OCI-LY7 (cell line): Measurements from ENCODE around the gene MAEA. TPM values are rescaled to one million over a fixed set of nuclear protein-coding genes. Genes with fewer than 3 reads are reported as not detected.

ENCODE experiments used
- BruUV-seq: library from RNA; stranded (reverse); fragments of 400-500 nt; replicated peaks from 2 replicates; lab custom pipeline; 2021; lab: Mats Ljungman, UMichigan
- CTCF ChIA-PET: fragments of 300-600 bp; sonication (Branson Sonifier 250); formaldehyde crosslinking; loops from one replicate; lab custom pipeline; 2022; ENCODE audit warnings: antibody characterized with exemption; ENCODE audit not compliant: unreplicated experiment; lab: Charles Lee
- POLR2A ChIA-PET: fragments of 300-600 bp; sonication (Branson Sonifier 250); formaldehyde crosslinking; loops from one replicate; lab custom pipeline; 2022; ENCODE audit warnings: antibody characterized with exemption; lab: Charles Lee
- DNase-seq: peaks from one replicate; pipeline ENCODE4 v3.0.0-alpha.2; 2015; ENCODE audit warnings: low spot score
- H2AFZ ChIP-seq: fragments of 200-600 bp; sonication (generic), shearing (Covaris generic); 2 replicates; pipeline ENCODE4 v1.6.1; 2014; ENCODE audit warnings: mild to moderate bottlenecking, antibody characterized with exemption, low read length, moderate library complexity
- H3K27ac ChIP-seq: fragments of 200-600 bp; sonication (generic); 2 replicates; pipeline ENCODE4 v1.5.1; 2014; ENCODE audit warnings: mixed run types, low read depth, mild to moderate bottlenecking, moderate library complexity, low read length, inconsistent platforms; ENCODE audit not compliant: poor library complexity, severe bottlenecking
- H3K36me3 ChIP-seq: fragments of 200-600 bp; sonication (generic); 2 replicates; pipeline ENCODE4 v1.6.1; 2014; ENCODE audit warnings: mild to moderate bottlenecking, antibody characterized with exemption, low read length, moderate library complexity, mixed read lengths; ENCODE audit not compliant: insufficient read depth
- H3K4me1 ChIP-seq: fragments of 200-600 bp; sonication (generic); 2 replicates; pipeline ENCODE4 v1.5.1; 2014; ENCODE audit warnings: mild to moderate bottlenecking, low read length; ENCODE audit not compliant: insufficient read depth, poor library complexity, severe bottlenecking
- H3K4me2 ChIP-seq: fragments of 200-600 bp; sonication (generic); 2 replicates; pipeline ENCODE4 v1.6.1; 2014; ENCODE audit warnings: mild to moderate bottlenecking, low read length
- H3K4me3 ChIP-seq: fragments of 200-600 bp; sonication (generic); 2 replicates; pipeline ENCODE4 v1.5.1; 2014; ENCODE audit warnings: mild to moderate bottlenecking, low read depth, low read length; ENCODE audit not compliant: poor library complexity, severe bottlenecking
- H3K79me2 ChIP-seq: fragments of 200-600 bp; sonication (generic); 2 replicates; pipeline ENCODE4 v1.6.1; 2016; ENCODE audit warnings: low read depth, mild to moderate bottlenecking, low read length, moderate library complexity, mixed read lengths; ENCODE audit not compliant: insufficient read depth
- H3K9me2 ChIP-seq: fragments of 200-600 bp; sonication (generic); 2 replicates; pipeline ENCODE4 v1.6.1; 2016; ENCODE audit warnings: mild to moderate bottlenecking, low read length, mixed read lengths; ENCODE audit not compliant: insufficient read depth
- H3K9me3 ChIP-seq: fragments of 200-600 bp; sonication (generic); 2 replicates; pipeline ENCODE4 v1.6.1; 2014; ENCODE audit warnings: mild to moderate bottlenecking, mixed run types, low read length, mixed read lengths
- H4K20me1 ChIP-seq: fragments of 200-600 bp; sonication (generic); 2 replicates; pipeline ENCODE4 v1.6.1; 2014; ENCODE audit warnings: mild to moderate bottlenecking, antibody characterized with exemption, low read length, moderate library complexity, mixed read lengths; ENCODE audit not compliant: insufficient read depth
- CTCF ChIP-seq: fragments of 200-600 bp; sonication (generic); conservative IDR thresholded peaks from 2 replicates; pipeline ENCODE4 v1.5.1; 2014; ENCODE audit warnings: mild to moderate bottlenecking, antibody characterized with exemption, low read length, moderate library complexity, mixed read lengths
- EZH2phosphoT487 ChIP-seq: fragments of 200-600 bp; sonication (generic); IDR thresholded peaks from 2 replicates; pipeline ENCODE4 v1.6.1; 2018; ENCODE audit warnings: low read depth, borderline replicate concordance, mild to moderate bottlenecking, mixed run types, antibody characterized with exemption, low read length, moderate library complexity, mixed read lengths
- intact Hi-C: fragments of 100-400 bp; cut with micrococcal nuclease; formaldehyde crosslinking; loops from one replicate; pipeline ENCODE4 v1.10.0; 2022; ENCODE audit not compliant: unreplicated experiment
- total RNA-seq, 2 experiments: library from RNA; depleted of rRNA in 1 of 2; stranded (reverse); fragments of >200 nt in 1 of 2; shearing (Covaris generic) in 1 of 2; gene quantifications; 2 replicates each; pipeline ENCODE4 v1.2.3, GENCODE V29; 2014 to 2022

Gene MAEA
- total RNA-seq, 2 experiments from 2014 or later = 53.2 to 59.3 TPM

- H3K27ac ChIP-seq = no peak overlapping the region
- H3K4me2 ChIP-seq = no peak overlapping the region
- DNase-seq = no peak
- no peaks in the 10 kb centered on the region for H3K9me3 ChIP-seq
- no peaks in the 10 kb centered on the region for H3K79me2 ChIP-seq
- H4K20me1 ChIP-seq = no peaks in the 10 kb centered on the region
- ChIA-PET CTCF (no interaction called here), POLR2A (no interaction called here)
- no peaks in the 10 kb centered on the region for H3K9me2 ChIP-seq
- no peak overlapping the region for H2AFZ ChIP-seq
- BruUV-seq = no TSS peak
- intact Hi-C loops = no loop called here
- H3K4me3 ChIP-seq = no peak overlapping the region
- TF ChIP-seq CTCF = no peak
- no peak for TF ChIP-seq EZH2phosphoT487
- no peaks in the 10 kb centered on the region for H3K4me1 ChIP-seq
- H3K36me3 ChIP-seq = peaks cover 11% of the 10 kb centered on the region
These were observed 73.8 kb downstream of the MAEA start for GRCh38 chr4:1363513-1363912.

DNA sequence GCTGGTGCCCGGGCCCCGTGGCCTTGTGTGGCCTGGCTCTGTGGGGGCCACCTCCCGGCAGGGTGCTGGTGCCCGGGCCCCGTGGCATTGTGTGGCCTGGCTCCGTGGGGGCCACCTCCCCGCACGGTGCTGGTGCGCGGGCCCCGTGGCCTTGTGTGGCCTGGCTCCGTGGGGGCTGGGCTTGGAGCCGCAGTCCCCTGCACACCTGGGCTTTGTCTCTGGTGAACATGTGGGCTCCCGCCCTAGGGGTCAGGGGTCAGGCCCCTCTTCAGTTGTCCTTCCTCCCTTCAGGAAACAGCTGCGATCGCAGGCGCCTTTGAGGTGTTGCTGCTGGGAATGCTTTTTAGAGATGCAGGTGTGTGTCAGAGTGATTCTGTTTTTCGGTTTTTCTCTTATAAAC, 74.5 kb downstream of the MAEA start:
- ChIA-PET POLR2A (no interaction called here), CTCF (no interaction called here)
- Histone ChIP-seq H3K27ac (no peak overlapping the region), H3K4me3 (no peak overlapping the region), H3K36me3 (peaks cover 5% of the 10 kb centered on the region; the same call in 1 of the 2 replicates), H2AFZ (no peak overlapping the region), H3K4me1 (no peaks in the 10 kb centered on the region), H3K4me2 (no peak overlapping the region), H3K79me2 (no peaks in the 10 kb centered on the region), H4K20me1 (no peaks in the 10 kb centered on the region), H3K9me3 (no peaks in the 10 kb centered on the region), H3K9me2 (no peaks in the 10 kb centered on the region)
- no peak for DNase-seq
- no TSS peak for BruUV-seq
- intact Hi-C loops = no loop called here
- TF ChIP-seq EZH2phosphoT487 (no peak), CTCF (no peak)

DNA sequence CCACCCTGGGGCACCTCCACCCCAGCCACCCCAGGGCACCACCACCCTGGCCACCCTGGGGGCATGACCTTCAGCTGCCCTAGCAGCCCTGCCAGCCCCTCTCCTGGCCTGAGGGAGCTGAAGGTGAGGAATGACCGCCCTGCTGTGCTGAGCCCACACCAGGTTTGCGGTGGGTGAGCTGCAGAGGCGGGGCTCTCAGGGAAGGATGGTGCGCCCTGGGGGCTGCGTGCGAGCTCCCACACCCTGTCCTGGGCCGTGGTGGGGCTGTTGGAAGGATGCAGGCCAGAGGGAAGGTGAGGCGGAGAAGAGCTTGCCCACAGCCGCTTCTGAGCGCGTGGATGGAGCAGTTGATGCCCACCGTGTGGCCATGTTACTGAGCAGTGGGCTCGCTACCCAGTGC, 75.1 kb downstream of the MAEA start:
- H3K36me3 ChIP-seq = peaks cover 7% of the 10 kb centered on the region; the same call in 1 of the 2 replicates
- no peak for TF ChIP-seq EZH2phosphoT487
- no peak overlapping the region for H3K4me2 ChIP-seq
- H3K27ac ChIP-seq = no peak overlapping the region
- no peak overlapping the region for H3K4me3 ChIP-seq
- ChIA-PET POLR2A (interaction anchor here (0.5 kb wide), 1 partner anchor 199 kb away, joined by 3 read pairs; no protein-coding TSS in a partner anchor), CTCF (no interaction called here)
- intact Hi-C loops = no loop called here
- no peaks in the 10 kb centered on the region for H3K4me1 ChIP-seq
- H3K9me3 ChIP-seq = no peaks in the 10 kb centered on the region
- H3K9me2 ChIP-seq = no peaks in the 10 kb centered on the region
- BruUV-seq = no TSS peak
- no peaks in the 10 kb centered on the region for H4K20me1 ChIP-seq
- no peaks in the 10 kb centered on the region for H3K79me2 ChIP-seq
- no peak for DNase-seq
- no peak overlapping the region for H2AFZ ChIP-seq
